Measurements from ENCODE around the gene MRPL11.

MRPL11 gene

DNA sequence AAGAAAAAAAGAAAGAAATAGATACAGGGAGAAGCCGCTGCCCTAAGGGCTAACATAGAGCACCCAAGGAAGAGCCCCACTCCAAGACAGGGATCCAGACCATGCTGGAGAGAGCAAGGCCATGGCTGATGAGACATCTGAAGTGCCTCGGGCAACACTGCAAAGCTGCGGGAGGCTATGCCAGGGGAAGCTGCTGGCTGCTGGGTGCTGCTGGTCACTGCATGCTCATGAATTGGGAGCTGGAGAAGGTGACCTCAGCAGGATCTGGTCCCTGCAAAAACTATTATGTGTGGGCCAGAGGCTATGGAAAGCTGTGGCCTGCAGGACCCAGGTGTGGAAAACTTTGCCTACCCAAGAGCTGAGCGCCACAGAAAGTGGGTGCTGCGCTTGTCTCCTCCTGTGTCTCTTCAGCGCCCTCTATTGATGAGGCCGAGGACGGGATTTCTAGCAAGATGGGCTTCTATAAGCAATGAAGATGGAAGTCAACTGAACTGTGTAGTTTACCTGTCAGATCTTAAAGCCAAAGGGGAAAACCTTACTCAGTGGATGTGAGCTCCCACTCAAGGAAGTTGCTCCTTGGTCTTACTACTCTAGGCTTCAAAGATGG is 49.8 kb downstream of the MRPL11 start:
- Histone ChIP-seq H3K36me3 (ENCODE audit: control insufficient read depth, insufficient read depth, low read length) (no peaks in the 10 kb centered on the region), H3K27ac (ENCODE audit: low read depth, low read length) (no peak overlapping the region), H3K4me3 (ENCODE audit: low read depth, low read length) (no peak overlapping the region), H3K27me3 (ENCODE audit: control insufficient read depth, insufficient read depth, low read length) (peaks cover 6% of the 10 kb centered on the region; the same call in 1 of the 2 replicates), H3K4me1 (ENCODE audit: control insufficient read depth, insufficient read depth, low read length) (no peaks in the 10 kb centered on the region), H3K9ac (ENCODE audit: low read depth, low read length) (no peak overlapping the region), H3K9me3 (ENCODE audit: control insufficient read depth, insufficient read depth, low read length) (no peaks in the 10 kb centered on the region)

DNA sequence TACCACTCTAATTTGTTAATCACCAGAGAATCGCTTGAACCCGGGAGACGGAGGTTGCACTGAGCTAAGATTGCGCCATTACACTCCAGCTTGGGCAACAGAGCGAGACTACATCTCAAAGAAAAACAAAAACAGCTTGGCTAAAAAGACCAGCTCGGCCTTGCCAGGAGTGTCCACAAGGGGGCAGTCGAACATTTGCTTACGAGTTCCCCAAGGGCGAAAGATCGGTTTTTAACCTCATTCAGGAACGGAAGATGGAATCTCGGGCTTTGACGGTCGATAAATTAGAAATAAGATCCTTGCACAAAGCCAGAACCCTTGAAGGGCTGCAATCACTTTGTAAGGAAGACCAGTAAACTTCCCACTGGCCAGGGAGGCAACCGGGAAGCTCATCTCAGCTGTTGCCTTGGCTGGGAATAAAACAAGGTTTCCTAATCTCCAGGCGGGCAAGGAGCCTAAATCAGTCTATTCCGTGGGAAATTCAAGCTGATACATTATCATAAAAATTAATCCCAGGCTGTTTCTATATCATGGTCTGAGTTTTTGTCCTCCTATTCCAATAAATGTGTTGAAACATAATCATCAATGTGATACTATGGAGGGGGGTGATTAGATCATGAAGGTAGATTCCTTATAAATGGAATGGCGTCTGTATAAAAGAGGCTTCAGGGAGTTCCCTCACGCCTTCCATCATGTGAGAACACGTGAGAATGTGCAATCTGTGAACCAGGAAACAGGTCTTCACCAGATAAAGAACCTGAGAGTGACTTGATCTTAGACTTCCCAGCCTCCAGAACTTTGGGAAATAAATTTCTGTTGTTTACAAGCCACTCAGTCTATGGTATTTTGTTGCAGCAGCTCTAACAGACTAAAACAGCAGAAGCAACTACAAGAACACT is 52.2 kb downstream of the MRPL11 start:
- Histone ChIP-seq H3K36me3 (ENCODE audit: control insufficient read depth, insufficient read depth, low read length) (no peaks in the 10 kb centered on the region), H3K9ac (ENCODE audit: low read depth, low read length) (no peak overlapping the region), H3K27ac (ENCODE audit: low read depth, low read length) (no peak overlapping the region), H3K4me3 (ENCODE audit: low read depth, low read length) (0 out of 2 replicates have a peak overlapping the region, but pooled peaks have one; percentile 31), H3K9me3 (ENCODE audit: control insufficient read depth, insufficient read depth, low read length) (no peaks in the 10 kb centered on the region), H3K4me1 (ENCODE audit: control insufficient read depth, insufficient read depth, low read length) (no peaks in the 10 kb centered on the region), H3K27me3 (ENCODE audit: control insufficient read depth, insufficient read depth, low read length) (peaks cover 6% of the 10 kb centered on the region; the same call in 1 of the 2 replicates)
